ENCODE measurements around the gene GMCL1. TPM values are rescaled to one million over a fixed set of nuclear protein-coding genes. Genes with fewer than 3 reads are reported as not detected.

Gene GMCL1
- total and polyA plus RNA-seq, 2 experiments from 2014 or later, result 27.0 to 27.3 TPM

GRCh38 chr2:69836316-69836715 lies 6.9 kb downstream of the GMCL1 start (continued):
- TF ChIP-seq, protein P1, sequence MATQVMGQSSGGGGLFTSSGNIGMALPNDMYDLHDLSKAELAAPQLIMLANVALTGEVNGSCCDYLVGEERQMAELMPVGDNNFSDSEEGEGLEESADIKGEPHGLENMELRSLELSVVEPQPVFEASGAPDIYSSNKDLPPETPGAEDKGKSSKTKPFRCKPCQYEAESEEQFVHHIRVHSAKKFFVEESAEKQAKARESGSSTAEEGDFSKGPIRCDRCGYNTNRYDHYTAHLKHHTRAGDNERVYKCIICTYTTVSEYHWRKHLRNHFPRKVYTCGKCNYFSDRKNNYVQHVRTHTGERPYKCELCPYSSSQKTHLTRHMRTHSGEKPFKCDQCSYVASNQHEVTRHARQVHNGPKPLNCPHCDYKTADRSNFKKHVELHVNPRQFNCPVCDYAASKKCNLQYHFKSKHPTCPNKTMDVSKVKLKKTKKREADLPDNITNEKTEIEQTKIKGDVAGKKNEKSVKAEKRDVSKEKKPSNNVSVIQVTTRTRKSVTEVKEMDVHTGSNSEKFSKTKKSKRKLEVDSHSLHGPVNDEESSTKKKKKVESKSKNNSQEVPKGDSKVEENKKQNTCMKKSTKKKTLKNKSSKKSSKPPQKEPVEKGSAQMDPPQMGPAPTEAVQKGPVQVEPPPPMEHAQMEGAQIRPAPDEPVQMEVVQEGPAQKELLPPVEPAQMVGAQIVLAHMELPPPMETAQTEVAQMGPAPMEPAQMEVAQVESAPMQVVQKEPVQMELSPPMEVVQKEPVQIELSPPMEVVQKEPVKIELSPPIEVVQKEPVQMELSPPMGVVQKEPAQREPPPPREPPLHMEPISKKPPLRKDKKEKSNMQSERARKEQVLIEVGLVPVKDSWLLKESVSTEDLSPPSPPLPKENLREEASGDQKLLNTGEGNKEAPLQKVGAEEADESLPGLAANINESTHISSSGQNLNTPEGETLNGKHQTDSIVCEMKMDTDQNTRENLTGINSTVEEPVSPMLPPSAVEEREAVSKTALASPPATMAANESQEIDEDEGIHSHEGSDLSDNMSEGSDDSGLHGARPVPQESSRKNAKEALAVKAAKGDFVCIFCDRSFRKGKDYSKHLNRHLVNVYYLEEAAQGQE (IDR thresholded peaks at IDR 0.05; ENCODE audit: unreplicated experiment), result no peak
- no peak for TF ChIP-seq CREB1 (CRISPR knock-in tag; IDR thresholded peaks at IDR 0.05; ENCODE audit: low read depth)
- no peak for TF ChIP-seq NANOG (IDR thresholded peaks at IDR 0.05; ENCODE audit: borderline replicate concordance)
- no peak for TF ChIP-seq ZNF462 (CRISPR knock-in tag; IDR thresholded peaks at IDR 0.05)
- TF ChIP-seq EZH2phosphoT487 (IDR thresholded peaks at IDR 0.05; ENCODE audit: unreplicated experiment), result no peak
- no peak for TF ChIP-seq STAT1 (IDR thresholded peaks at IDR 0.05; ENCODE audit: unreplicated experiment)

Measured in GM23338 (cell line).